Stimulated activated naive B cell treated with anti-CD40 and anti-IgM and Interleukin-4, amounts not matched to agents 10 μg/mL and 1 μg/mL and 100 μg/mL, for 72 hours (primary cell): ENCODE data around the gene CXADR.
"Not testable (repeated sequence)": the region's sequence is repeated elsewhere in the genome, so short reads cannot be mapped to it uniquely, and the experiment has no call there.

ENCODE experiments used
- ATAC-seq, 2 donors: fragments of 150-1000 bp; cut with Tn5 transposase; replicated peaks; 2 replicates each; pipeline ENCODE4 v1.10.0; 2021; ENCODE audit warnings: moderate library complexity in 1 of 2
- DNase-seq: peaks from one replicate; pipeline ENCODE4 v3.0.0; 2021
- H3K27ac Mint-ChIP-seq: one replicate; pipeline ENCODE4 v1.8.0; 2022; ENCODE audit warnings: mild to moderate bottlenecking, mixed read lengths
- H3K27me3 Mint-ChIP-seq, 2 donors: one replicate each; pipeline ENCODE4 v1.8.0; 2022; ENCODE audit warnings: mixed read lengths in 2 of 2
- H3K36me3 Mint-ChIP-seq, 2 donors: one replicate each; pipeline ENCODE4 v1.8.0; 2022; ENCODE audit warnings: mixed read lengths in 2 of 2, mild to moderate bottlenecking in 1 of 2
- H3K4me1 Mint-ChIP-seq, 2 donors: one replicate each; pipeline ENCODE4 v1.8.0; 2022; ENCODE audit warnings: mixed read lengths in 2 of 2, mild to moderate bottlenecking in 1 of 2
- H3K4me3 Mint-ChIP-seq, 2 donors: one replicate each; pipeline ENCODE4 v1.8.0; 2022; ENCODE audit warnings: mild to moderate bottlenecking in 2 of 2, mixed read lengths in 2 of 2, moderate library complexity in 1 of 2
- H3K9me3 Mint-ChIP-seq, 2 donors: one replicate each; pipeline ENCODE4 v1.8.0; 2022; ENCODE audit warnings: mixed read lengths in 2 of 2, mild to moderate bottlenecking in 1 of 2

CXADR gene

DNA sequence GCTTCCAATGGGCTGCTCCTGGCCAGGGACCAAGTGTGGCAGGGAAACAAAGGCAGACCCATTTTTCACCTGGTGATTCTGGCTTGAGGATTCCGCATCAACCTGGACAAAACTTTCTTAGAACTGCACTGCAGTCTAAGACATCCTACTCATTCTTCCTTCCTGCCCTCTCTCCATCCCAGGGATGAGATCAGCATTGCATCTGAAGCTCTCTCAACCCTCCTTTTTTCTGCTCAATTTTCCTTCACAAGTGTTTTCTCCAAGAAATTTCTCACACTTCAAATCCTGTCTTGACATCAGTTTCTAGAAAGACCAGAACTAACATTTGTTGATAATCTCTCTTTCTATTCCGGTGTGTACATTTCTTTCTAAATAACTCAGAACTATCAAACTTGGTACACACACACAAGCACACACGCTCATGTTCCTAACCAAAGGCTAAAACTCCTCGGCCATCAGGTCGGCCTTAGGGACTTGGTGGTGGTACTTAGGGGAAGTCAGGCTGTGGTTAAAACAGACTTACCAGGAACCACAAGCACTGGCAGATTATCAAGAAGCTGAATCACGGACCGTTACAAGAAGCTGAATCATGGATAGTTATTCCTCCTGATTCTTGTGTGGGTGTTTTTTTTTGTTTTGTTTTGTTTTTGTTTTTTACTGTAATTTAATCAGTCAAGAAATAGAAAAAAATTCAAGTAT is 21.0 kb upstream of the CXADR start:
- peak; percentile 12 for DNase-seq
- Mint-ChIP-seq H3K36me3 (no peaks in the 10 kb centered on the region), H3K27me3 (peaks cover 17 to 22% of the 10 kb centered on the region in 2 donors), H3K27ac (no peak overlapping the region), H3K4me3 (no peak overlapping the region), H3K4me1 (peaks cover 0 to 3% of the 10 kb centered on the region in 2 donors), H3K9me3 (peaks cover 0 to 3% of the 10 kb centered on the region in 2 donors)
- ATAC-seq, result peak; percentile 75 to 91

DNA sequence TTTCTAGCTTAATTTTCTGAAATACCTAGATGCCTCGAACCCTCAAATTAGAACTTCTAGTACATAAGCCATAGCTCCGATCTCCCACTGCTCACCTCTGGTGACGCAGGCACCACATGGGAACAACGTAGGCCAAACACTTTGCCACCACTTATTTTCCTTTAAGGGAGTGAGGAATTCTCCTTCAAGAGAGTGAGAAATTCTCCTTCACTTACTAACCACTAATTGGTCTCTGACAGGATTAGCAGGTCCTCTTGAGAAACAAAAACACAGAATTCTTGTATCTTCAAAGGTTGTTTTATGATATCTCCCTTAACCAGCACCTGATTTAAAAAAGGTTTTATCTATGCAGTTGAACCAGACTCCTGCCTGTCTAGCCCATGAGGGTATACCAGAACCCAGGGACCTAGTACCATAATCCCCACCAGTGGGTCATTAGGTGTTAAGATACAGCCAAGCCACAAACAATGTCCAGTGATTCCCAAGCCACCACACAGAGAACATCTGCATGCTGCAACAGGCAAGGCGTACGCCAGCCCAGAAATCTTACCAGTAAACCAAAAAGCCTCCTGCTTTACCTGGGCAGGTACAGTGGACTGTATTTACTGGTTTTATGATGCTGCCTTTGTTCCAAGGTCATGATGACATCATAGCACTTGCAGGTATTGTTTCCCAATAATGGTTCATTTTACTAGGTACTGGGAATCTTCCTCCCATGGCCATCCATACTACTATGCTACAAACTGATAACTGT is 20.3 kb upstream of the CXADR start:
- Mint-ChIP-seq H3K4me1 (peaks cover 0 to 3% of the 10 kb centered on the region in 2 donors), H3K4me3 (no peak overlapping the region), H3K9me3 (peaks cover 0 to 3% of the 10 kb centered on the region in 2 donors), H3K27me3 (peaks cover 17 to 26% of the 10 kb centered on the region in 2 donors), H3K36me3 (no peaks in the 10 kb centered on the region), H3K27ac (no peak overlapping the region)
- no peak for DNase-seq
- no peak for ATAC-seq

- Mint-ChIP-seq H3K27me3 (peaks cover 17 to 26% of the 10 kb centered on the region in 2 donors), H3K36me3 (no peaks in the 10 kb centered on the region), H3K27ac (no peak overlapping the region), H3K9me3 (peaks cover 0 to 3% of the 10 kb centered on the region in 2 donors), H3K4me3 (no peak overlapping the region), H3K4me1 (peaks cover 0 to 3% of the 10 kb centered on the region in 2 donors)
- DNase-seq (no peak), ATAC-seq (no peak)
Observed at GRCh38 chr21:17494051-17494450, 18.8 kb upstream of the CXADR start.

DNA sequence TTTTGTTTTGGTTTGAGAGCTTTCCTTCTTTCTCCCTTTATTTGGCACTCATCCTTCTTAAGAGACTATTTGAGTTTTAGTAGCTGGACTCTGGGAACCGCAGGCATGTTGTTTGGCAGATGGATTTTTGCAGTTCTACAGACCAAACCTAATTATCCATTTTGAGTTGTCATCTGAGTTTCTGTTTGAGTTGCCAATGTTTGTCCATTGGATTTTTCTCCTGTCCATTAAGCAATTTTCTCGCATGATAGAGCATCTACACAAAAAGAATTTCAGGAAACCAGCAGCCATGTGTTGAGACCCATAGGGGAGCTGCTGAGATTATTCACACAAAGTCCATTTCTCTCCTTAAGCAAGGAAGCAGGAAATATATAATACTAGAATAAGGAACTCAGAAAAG is 17.2 kb upstream of the CXADR start:
- Mint-ChIP-seq H3K4me1 (peaks cover 0 to 3% of the 10 kb centered on the region in 2 donors), H3K27ac (no peak overlapping the region), H3K36me3 (no peaks in the 10 kb centered on the region), H3K27me3 (peaks cover 17 to 26% of the 10 kb centered on the region in 2 donors), H3K4me3 (no peak overlapping the region), H3K9me3 (peaks cover 0 to 3% of the 10 kb centered on the region in 2 donors)
- DNase-seq (no peak), ATAC-seq (no peak)

GRCh38 chr21:17497316-17497715 is 15.5 kb upstream of the CXADR start:
- ATAC-seq (no peak), DNase-seq (no peak)
- Mint-ChIP-seq H3K9me3 (no peaks in the 10 kb centered on the region), H3K27ac (no peak overlapping the region), H3K4me3 (no peak overlapping the region), H3K36me3 (no peaks in the 10 kb centered on the region), H3K4me1 (no peaks in the 10 kb centered on the region), H3K27me3 (peaks cover 17 to 22% of the 10 kb centered on the region in 2 donors)

- Mint-ChIP-seq H3K4me1 (no peaks in the 10 kb centered on the region), H3K36me3 (no peaks in the 10 kb centered on the region), H3K4me3 (no peak overlapping the region), H3K9me3 (no peaks in the 10 kb centered on the region), H3K27ac (no peak overlapping the region), H3K27me3 (peaks cover 13 to 19% of the 10 kb centered on the region in 2 donors)
- DNase-seq, result no peak
- ATAC-seq, result no peak
Observed at GRCh38 chr21:17498586-17498985, 14.3 kb upstream of the CXADR start.

- no peak for ATAC-seq
- no peak for DNase-seq
- Mint-ChIP-seq H3K9me3 (peaks cover 0 to 1% of the 10 kb centered on the region in 2 donors), H3K4me1 (no peaks in the 10 kb centered on the region), H3K27me3 (peaks cover 0 to 4% of the 10 kb centered on the region in 2 donors), H3K36me3 (no peaks in the 10 kb centered on the region), H3K4me3 (no peak overlapping the region), H3K27ac (no peak overlapping the region)
Observed at GRCh38 chr21:17501107-17502006, 11.5 kb upstream of the CXADR start.

DNA sequence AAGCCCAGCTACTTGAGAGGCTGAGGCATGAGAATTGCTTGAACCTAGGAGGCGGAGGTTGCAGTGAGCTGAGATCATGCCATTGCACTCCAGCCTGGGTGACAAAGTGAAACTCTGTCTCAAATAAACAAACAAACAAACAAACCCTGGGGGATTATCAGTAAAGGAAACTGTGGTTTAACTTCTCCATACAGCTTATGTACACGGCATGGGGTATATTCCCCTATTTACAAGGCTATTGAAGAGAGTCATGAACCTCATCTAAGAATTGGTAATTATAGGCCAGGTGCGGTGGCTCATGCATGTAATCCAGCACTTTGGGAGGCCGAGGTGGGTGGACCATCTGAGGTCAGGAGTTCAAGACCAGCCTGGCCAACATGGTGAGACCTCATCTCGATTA is 9.9 kb upstream of the CXADR start:
- DNase-seq, H3K4me1 Mint-ChIP-seq, ATAC-seq, H3K36me3 Mint-ChIP-seq, H3K4me3 Mint-ChIP-seq, H3K27ac Mint-ChIP-seq, H3K27me3 Mint-ChIP-seq, H3K9me3 Mint-ChIP-seq: not testable (repeated sequence)

DNA sequence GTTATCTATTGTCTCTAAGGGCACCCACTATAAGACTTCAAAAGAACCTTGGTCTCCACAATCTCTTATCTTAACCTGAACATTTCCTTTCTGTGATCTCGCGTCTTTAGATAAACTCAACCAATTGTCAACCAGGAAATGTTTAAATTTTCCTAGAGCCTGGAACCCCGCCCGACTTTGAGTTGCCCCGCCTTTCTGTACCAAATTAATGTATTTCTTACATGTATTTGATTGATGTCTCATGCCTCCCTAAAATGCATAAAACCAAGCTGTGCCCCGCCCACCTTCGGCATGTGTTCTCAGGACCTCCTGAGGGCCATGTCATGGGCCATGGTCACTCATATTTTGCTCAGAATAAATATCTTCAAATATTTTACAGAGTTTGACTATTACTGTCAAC is 5.9 kb upstream of the CXADR start:
- no peak overlapping the region for H3K27ac Mint-ChIP-seq
- peaks cover 0 to 1% of the 10 kb centered on the region in 2 donors for H3K36me3 Mint-ChIP-seq
- H3K4me3 Mint-ChIP-seq, result no peak overlapping the region
- peaks cover 1 to 2% of the 10 kb centered on the region in 2 donors for H3K4me1 Mint-ChIP-seq
- peaks cover 5% of the 10 kb centered on the region in 2 donors for H3K9me3 Mint-ChIP-seq
- DNase-seq (no peak), ATAC-seq (no peak)
- peaks cover 5 to 21% of the 10 kb centered on the region in 2 donors for H3K27me3 Mint-ChIP-seq

DNA sequence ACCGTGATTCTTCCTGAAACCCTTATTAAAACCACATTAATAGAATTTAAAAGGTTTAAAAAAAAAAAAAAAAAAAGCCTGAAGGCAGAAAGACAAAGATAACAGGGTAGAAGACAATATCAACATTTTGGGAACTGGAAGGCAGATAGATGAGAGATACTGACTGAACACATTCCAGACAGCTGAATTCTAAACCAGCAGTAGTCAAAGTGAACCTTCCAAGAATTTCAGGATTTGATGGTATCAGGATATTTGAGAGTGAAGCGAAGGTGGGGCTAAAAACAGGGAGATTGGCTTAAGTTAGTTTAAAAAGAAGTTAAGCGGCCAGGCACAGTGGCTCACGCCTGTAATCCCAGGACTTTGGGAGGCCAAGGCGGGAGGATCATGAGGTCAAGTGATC is 5.3 kb upstream of the CXADR start:
- Mint-ChIP-seq H3K27ac (no peak overlapping the region), H3K4me3 (no peak overlapping the region), H3K9me3 (peaks cover 5 to 8% of the 10 kb centered on the region in 2 donors), H3K27me3 (peaks cover 9 to 27% of the 10 kb centered on the region in 2 donors), H3K36me3 (peaks cover 3 to 4% of the 10 kb centered on the region in 2 donors), H3K4me1 (peaks cover 5 to 8% of the 10 kb centered on the region in 2 donors)
- no peak for DNase-seq
- no peak for ATAC-seq

- Mint-ChIP-seq H3K9me3 (peaks cover 2 to 8% of the 10 kb centered on the region in 2 donors), H3K36me3 (peaks cover 3 to 4% of the 10 kb centered on the region in 2 donors), H3K4me1 (peaks cover 10 to 24% of the 10 kb centered on the region in 2 donors), H3K27ac (peak overlapping the region; percentile 80), H3K27me3 (peaks cover 37 to 75% of the 10 kb centered on the region in 2 donors), H3K4me3 (peak overlapping the region; percentile 84 to 85)
- ATAC-seq (peak; percentile 35 to 48), DNase-seq (peak; percentile 2)
Observed at GRCh38 chr21:17513214-17514123, 626 bp downstream of the CXADR start.

GRCh38 chr21:17514124-17514845 is 1.4 kb downstream of the CXADR start:
- ATAC-seq (no peak), DNase-seq (no peak)
- Mint-ChIP-seq H3K27ac (no peak overlapping the region), H3K4me1 (peaks cover 10 to 24% of the 10 kb centered on the region in 2 donors), H3K36me3 (peaks cover 3 to 4% of the 10 kb centered on the region in 2 donors), H3K9me3 (peaks cover 2 to 8% of the 10 kb centered on the region in 2 donors), H3K27me3 (peaks cover 37 to 82% of the 10 kb centered on the region in 2 donors), H3K4me3 (no peak overlapping the region)

GRCh38 chr21:17517008-17517407 is 4.2 kb downstream of the CXADR start:
- Mint-ChIP-seq H3K4me1 (peaks cover 8 to 21% of the 10 kb centered on the region in 2 donors), H3K27me3 (peaks cover 41 to 67% of the 10 kb centered on the region in 2 donors)
- not testable (repeated sequence) for DNase-seq, ATAC-seq, H3K36me3 Mint-ChIP-seq, H3K27ac Mint-ChIP-seq, H3K4me3 Mint-ChIP-seq, H3K9me3 Mint-ChIP-seq
